Measurements from ENCODE around the gene STAB1.

STAB1 gene, protein sequence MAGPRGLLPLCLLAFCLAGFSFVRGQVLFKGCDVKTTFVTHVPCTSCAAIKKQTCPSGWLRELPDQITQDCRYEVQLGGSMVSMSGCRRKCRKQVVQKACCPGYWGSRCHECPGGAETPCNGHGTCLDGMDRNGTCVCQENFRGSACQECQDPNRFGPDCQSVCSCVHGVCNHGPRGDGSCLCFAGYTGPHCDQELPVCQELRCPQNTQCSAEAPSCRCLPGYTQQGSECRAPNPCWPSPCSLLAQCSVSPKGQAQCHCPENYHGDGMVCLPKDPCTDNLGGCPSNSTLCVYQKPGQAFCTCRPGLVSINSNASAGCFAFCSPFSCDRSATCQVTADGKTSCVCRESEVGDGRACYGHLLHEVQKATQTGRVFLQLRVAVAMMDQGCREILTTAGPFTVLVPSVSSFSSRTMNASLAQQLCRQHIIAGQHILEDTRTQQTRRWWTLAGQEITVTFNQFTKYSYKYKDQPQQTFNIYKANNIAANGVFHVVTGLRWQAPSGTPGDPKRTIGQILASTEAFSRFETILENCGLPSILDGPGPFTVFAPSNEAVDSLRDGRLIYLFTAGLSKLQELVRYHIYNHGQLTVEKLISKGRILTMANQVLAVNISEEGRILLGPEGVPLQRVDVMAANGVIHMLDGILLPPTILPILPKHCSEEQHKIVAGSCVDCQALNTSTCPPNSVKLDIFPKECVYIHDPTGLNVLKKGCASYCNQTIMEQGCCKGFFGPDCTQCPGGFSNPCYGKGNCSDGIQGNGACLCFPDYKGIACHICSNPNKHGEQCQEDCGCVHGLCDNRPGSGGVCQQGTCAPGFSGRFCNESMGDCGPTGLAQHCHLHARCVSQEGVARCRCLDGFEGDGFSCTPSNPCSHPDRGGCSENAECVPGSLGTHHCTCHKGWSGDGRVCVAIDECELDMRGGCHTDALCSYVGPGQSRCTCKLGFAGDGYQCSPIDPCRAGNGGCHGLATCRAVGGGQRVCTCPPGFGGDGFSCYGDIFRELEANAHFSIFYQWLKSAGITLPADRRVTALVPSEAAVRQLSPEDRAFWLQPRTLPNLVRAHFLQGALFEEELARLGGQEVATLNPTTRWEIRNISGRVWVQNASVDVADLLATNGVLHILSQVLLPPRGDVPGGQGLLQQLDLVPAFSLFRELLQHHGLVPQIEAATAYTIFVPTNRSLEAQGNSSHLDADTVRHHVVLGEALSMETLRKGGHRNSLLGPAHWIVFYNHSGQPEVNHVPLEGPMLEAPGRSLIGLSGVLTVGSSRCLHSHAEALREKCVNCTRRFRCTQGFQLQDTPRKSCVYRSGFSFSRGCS (N-terminal part only)

DNA sequence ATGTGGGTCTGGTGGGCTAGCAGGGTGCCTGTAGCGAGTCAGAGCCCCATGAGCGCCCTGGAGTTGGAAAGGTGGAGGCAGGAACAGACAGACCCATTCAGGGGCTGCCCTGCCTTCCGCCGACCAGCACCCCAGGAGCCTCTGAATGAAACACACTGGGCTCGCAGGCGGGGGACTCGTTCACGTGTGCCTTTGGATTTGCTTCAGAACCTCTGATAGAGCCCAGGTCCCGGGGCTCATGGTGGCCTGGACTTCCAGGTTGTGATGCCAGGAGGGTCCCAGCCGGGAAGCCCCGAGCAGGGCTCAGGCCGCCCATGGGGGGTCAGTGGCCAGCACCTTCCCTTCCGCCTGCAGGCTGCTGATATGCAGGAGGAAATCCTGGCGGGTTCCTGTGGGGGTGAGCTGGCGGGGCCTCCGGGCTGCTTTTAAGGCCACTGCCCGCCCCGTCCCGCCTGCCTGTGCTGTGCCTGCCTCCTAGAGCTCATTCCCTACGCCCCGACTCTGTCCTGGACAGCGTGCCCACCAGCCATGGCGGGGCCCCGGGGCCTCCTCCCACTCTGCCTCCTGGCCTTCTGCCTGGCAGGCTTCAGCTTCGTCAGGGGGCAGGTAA, at the start of gene STAB1:
Gene STAB1 (plus strand): TSS at position 453 of the 610 bp plus-strand sequence. CDS start 76 bp downstream, at position 529.
- no peak for DNase-seq

DNA sequence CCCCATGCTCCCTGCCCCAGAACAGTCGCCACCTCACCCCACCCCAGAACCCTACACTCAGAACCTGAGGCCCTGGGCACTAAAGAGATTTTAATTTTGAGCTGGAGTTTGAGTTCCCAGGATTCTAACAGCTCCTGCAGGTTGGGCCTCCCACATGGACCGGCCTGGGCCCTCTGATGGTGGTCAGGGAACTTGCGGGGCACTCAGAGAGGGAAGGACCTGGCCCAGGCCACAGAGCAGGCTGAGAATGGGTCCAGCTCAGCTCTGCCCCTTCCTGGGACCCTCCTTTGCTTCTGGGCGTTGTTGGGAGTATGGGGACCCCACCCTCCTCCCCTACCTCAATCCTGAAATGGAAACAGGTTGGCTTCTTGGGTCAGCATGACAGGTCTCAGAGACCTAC, 49.1 kb upstream of the STAB1 start:
- no peak for DNase-seq

DNA sequence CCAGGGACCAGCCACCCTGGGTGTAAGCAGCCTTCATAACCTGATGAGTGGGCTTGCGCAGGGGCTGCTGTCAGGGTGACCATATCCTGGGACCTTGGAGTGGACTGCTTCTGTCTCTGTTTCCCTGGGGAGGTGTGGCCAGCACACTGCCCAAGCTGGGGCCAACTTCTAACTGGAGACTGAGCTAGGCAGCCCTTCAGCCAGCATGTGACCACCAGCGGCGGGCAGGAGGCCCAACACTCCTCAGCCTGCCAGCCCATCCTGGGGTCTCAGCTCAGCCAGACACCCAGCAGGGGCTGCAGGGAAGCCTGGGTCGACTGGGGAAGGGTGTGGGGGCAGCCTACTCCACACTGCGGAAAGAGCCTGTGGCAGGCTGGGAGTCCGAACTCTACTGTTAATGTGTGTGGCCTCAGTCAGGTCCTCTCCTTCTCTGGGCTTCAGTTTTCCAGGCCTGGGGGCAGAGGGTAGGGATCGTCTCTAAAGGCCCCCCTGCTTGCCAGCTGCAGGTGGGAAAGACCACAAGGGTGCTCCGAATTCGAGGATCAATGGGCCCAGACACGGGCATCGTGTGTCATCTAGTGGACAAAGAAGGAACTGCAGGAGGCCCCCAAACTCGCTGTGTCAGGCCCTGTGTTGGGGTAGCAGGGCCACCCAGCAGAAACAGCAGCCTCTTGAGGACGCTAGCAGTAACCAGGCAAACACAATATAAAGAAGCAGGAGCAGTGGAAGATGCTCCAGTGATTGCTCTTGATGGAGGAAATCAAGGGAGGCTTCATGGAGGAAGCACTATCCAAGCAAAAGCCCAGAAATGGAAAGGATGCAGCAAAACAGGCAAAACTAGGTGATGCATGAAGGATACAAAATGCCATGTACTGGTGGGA, 48.3 kb upstream of the STAB1 start:
- DNase-seq = peak; percentile 75

DNA sequence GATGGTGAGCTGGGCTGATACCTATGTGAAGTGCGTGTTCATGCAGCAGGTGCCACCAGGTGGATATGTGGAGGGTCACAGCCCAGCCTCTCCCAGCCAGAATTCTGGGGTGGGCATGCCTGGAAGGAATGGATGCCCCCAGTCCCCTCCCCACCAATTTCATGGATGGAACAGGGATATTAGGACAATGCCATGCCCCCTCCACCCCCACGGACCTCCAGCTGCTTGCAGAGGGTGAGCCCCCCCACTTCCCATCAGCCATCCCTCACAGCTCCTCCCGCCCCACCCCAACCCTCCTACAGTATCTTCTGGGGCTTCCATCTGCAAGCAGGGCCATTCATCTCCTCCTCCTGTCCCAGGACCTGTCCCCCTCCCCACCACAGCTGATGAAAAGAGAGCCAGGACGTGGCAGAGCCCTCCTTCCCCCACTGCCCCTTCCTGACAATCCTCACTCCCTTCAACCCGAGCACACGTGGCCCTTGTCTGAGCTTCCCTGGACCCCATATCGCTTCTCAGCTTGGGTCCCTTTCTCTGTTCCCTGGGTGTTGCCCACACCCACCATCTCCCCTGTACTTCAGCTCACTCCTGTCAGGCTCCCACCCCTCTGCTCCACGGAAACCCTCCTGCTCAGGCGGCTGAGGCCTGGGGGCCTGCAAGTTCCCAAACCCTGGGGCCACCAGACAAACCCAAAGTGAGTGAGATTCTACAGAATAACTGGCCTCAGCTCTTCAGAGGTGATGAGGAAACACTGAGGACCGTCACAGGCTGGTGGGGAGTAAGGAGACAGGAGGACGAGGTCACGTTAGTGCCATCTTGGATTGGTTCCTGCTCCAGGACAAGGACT, 47.4 kb upstream of the STAB1 start:
- no peak for DNase-seq

DNA sequence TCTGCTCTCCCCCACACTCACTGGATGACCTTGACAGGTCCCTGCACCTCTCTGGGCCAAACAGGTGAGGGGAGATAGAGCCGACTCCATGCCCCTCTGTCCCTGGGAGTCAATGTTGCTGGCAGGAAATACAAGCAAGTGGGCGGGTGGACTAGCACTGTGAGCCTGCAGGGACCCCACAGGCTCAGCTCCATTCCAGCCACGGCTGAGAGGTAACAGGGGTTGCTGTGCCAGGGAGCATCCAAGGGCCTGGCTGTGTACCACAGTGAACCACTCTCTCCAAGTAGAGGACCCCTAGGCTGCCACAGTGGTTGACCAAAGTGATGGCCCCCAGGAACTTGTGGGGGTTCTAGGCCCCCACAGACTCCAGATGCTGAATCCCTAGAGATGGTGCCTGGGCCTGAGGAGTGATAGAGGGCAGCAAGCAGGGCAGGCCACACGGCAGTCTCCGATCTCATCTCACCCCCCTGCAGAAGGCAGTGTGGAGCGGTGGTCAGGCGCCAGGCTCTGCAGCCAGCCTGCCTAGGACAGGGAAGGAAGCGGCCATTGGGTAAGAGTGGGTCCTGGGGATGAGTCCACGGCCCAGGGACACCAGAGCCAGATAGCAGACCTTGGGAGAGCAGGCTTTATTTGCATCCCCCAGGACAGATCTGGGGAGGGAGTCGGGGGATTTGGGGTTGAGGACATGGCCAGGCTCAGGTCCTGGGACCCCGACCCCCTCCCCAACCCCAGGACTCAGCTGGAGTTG, 44.5 kb upstream of the STAB1 start:
- no peak for DNase-seq

DNA sequence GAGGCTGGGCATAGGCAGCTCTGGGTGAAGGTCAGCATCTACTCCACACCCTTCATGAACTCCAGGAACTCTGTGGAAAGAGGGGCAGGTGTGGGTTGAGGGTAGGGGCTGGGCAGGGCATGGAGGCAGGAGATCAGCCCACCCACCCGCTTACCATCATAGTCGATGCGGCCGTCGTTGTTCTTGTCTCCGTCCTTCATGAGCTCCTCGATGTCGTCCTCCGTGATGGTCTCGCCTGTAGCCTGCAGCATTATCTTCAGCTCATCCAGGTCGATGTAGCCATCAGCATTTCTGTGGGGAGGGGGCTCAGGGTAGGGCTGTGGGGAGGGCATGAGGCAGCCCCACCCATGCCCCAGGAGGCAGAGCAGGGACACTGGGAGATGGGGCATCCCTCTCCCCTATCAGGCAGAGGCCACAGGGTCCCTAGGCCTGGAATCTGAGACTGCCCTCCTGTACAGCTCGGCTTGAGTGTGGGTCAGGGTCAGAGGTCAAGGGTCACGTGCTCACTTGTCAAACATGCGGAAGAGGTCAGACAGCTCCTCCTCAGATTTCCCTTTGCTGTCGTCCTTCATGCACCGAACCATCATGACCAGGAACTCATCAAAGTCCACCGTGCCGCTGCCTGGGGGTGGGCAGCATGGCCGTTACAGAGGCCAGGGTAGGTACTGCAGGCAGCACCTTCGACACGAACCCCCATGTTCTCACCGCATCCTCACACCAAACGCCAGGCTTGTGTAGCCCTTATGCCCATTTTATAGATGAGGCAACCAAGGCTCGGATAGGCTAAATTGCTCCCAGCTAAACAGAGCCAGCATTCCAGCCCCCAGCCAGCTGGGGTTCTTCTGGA, 43.7 kb upstream of the STAB1 start:
- DNase-seq = no peak

DNA sequence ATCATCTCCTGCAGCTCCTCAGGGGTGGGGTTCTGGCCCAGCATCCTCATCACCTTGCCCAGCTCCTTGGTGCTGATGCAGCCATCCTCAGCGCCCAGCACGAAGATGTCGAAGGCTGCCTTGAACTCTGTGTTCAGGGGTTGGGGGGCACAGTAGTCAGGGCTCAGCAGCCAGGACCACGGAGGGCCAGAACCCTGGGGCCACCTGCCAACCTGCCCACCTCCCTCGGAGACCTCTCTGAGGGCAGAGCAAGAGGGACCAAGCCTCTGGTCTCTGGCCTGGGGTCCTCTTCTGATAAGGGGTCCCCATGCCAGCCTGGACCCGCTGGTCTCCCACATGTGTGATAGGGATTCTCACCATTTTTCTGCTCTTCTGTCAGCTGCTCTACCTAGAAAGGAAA, 43.0 kb upstream of the STAB1 start:
- no peak for DNase-seq

DNA sequence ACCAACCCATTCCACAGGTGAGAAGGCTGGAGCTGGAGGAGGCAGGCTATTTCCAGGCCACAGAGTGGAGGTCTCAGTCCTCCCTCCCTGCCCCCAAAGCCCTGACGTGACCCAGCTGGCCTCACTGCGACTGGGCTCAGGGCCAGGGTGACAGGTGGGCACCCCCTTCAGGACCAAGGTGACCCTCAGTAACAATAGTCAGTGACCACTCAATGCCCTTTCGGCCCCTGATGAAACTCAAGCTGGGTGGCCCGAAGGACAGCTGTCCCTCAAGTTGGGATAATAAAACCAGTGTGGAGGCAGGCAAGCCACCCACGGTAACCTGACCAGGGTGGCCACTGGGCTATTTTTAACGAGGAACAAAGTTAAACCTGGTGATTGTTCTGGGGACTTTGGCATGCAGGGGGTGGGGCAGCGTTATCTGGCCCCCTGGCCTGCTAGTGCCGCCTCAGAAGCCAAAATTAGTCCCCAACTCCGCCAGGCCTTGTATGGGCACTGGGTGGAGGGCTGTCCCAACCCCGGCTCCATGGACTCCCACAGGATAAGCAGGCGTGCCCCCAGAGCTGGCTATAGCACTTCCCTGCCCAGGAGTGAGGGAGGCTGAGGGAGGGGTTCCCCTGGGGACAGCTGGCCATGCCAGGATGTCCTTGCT, 42.4 kb upstream of the STAB1 start:
- DNase-seq = no peak

DNA sequence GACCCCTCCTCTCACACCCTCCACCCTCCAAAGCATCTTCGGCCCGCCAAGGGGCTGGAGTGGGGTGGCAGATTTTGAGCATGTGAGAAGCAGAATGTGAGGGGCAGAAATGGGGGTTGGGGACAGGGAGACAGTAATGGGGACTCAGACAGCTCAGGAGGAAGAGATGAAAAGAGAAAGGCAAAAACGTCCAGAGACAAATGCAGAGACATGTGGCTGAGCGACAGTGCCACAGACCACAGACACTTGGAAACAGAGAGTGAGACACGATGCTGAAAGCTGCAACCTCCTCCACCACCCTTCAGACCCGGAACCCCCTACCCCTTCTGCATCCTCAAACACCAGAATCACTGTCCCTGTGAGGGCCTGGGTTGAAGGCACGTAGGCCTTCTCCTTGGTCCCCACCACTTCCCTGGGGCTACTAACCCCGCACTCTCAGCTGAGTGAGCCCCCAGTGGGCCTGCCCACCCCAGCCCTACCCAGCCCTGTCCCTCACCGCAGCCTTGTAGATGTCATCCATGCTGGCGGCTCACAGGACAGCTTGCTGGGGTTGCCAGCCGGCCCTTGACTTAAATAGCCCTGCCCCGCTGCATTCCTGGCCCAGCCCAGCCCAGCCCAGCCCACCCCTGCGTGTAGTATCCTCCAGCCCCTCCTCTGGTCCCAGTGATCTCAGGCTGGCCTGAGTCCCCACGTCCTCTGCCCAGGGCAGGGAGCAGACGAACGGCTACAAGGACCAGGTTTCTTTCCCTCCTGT, 41.5 kb upstream of the STAB1 start, which contains the start of gene TNNC1:
Gene TNNC1 (minus strand): TSS at position 546 of the 754 bp plus-strand sequence. CDS start 26 bp downstream, at position 520.
- DNase-seq = no peak

DNA sequence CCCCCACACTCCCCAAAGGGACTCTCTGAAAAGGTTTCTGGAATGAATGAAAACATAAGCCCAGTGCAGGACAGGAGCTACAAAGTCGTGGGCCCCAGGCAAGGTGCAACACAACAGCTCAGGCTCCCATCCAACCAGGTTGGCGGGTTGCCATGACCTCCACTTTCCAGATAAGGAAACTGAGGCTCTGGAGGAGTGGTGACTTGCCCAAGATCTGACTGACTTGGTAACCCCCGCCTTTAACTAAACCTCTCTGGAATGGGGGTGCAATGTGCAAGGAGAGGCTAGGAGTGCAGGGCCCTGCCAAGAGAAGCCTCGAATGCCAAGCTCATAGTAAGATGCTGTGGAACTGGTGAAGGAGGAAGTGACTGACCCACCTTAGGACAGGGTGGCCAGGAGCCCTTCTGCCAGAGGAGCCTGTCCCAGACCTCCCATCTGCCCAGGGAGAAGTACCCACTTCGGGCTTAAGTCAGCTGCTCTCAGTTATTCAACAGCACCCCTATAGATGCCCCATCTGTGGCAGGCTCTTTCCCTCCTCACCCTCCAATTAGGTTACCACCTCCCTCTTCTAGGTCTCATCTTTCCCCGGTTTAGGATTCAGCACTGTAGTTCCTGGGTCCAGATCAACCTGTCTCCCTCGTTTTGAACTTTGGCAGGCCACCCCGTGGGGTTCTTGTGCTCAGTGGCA, 40.7 kb upstream of the STAB1 start:
- DNase-seq = peak; percentile 4

DNA sequence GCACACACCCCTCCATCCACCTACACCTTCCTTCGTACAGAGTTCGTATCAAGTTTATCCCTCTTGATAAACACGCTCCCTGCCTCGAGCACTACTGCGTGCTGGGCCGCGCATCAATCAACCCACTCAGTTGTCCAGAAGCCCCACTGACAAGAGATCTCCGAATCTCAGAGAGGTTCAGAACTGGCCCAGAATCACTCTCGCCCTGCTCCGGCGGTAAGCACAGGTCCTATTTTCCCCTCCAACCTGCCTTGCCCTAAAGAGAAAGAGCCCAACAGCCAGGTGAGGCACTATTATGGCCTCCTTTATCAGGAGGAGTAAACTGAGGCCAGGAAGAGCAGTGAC, 40.2 kb upstream of the STAB1 start:
- no peak for DNase-seq

DNA sequence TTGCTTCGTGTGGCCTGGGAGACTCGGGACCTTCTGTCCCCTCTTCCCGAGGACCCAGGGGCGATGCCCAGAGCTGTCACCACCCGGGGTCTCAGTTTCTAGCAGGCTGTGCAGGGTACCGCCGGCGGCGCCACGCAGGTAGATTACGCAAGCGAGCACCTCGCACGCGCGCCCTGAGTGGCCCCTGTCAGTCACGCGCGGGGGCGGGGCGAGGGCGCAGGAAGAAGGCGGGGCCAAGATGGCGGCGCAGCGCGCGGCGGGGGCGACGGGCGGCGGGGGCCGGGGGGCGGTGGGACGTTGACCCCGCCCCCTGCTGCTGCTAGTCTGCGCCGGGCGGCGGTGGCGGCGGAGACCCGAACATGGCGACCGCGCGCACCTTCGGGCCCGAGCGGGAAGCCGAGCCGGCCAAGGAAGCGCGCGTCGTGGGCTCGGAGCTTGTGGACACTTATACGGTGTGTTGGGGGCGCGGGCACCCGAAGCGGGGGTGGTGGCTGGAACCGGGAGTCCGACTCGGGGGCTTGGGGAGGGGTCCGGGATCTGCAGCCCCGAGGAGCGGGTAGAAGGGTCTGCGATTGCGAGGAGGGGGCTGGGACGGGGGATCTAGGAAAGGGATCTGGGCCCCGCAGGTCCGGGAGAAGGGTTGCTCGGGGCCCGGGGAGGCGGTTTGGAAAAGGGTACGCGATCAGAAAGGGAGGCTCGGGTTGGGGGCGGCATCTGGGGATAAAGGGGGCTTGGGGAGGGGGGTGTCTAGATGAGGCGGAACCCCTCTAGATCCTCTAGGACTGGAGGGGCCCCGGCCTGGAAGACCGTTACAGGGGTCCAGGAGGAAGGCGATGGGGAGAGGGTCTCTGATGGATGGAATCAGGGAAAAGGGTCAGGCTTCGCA, 39.6 kb upstream of the STAB1 start, which contains the start of gene NISCH:
Gene NISCH (plus strand): TSS at position 322 of the 886 bp plus-strand sequence. CDS start 38 bp downstream, at position 360.
- DNase-seq = peak; percentile 97

DNA sequence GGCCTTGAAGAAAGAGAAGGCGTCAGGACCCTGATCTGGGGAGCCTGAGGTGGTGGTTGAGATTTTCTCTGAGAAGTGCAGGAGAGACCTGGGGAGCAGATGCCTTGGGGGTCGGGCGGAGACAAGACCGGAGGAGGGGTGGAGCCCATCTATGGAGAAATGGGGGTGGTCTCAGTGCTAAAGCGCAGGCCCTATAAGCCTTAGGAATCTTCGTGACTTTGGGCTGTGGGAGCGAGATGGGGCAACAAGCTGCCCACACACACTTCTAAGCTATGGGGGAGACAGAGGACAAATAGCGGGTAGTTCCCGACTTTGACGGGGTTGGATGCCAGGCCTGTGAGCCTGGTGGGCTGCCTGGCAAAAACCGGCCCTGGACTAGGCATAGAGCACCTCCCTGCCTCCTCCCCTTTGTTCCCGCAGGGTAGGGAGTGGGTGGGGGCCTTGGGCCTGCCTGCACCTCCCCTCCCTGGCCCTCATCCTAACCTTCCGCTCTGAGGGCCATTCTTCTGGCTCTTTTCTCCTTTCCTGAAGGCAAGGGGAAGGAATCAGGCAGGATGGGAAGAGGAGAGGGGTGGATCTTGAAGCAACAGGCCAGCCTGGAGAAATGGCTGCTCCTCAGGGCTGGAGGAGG, 38.9 kb upstream of the STAB1 start:
- peak; percentile 6 for DNase-seq

DNA sequence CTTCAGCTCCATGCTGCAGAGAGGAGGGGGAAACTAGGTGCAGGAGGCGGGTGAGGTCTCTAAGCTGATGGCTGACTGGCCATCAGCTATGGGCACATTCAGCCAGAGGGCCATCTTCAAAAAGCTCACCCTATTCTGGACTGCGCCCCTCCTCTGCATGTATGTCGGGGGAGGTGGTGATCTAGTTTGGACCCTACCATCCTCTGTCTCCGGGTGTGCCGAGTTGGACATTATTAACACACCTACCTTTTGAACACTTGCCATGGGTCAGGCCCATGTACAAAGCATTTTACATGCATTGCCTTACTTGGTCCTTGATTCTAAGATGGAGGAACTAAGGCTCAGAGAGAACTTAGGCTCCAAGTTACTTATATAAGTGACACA, 38.3 kb upstream of the STAB1 start:
- DNase-seq = no peak

Data from activated naive CD4-positive, alpha-beta T cell treated with Interleukin-2 at 50 U/mL for 16 hours (primary cell).